Measurements from ENCODE around the gene DLGAP1. TPM values are rescaled to one million over a fixed set of nuclear protein-coding genes. Genes with fewer than 3 reads are reported as not detected.

Gene DLGAP1
- total and polyA plus RNA-seq, 2 donors (not counting 1 experiment from before 2014, with no cell fraction given): 0.07 to 0.61 TPM

GRCh38 chr18:4282954-4283353, 172.2 kb downstream of the DLGAP1 start:
- no peaks in the 10 kb centered on the region for H3K36me3 ChIP-seq (replicated peaks in 1 of 2; ENCODE audit: control extremely low read depth in 1 of 2, control insufficient read depth in 1 of 2, extremely low read depth in 1 of 2, insufficient read depth in 2 of 2, low read length in 1 of 2)
- POLR2A ChIA-PET: no interaction called here
- no peak for ATAC-seq (ENCODE audit: low read depth)
- TF ChIP-seq EZH2 (IDR thresholded peaks at IDR 0.05; ENCODE audit: borderline replicate concordance, insufficient read depth, low read depth, low read length, poor library complexity, severe bottlenecking) (no peak), CTCF (IDR thresholded peaks at IDR 0.05) (no peak)
- H3K4me1 ChIP-seq (ENCODE audit: control insufficient read depth in 2 of 2, insufficient read depth in 2 of 2, low read length in 2 of 2): no peaks in the 10 kb centered on the region
- no peaks in the 10 kb centered on the region for H3K9me3 ChIP-seq (ENCODE audit: control extremely low read depth in 1 of 3, control insufficient read depth in 2 of 3, insufficient read depth in 1 of 3, low read length in 2 of 3)
- no peaks in the 10 kb centered on the region for H3K79me2 ChIP-seq (ENCODE audit: control insufficient read depth, insufficient read depth, low read length)
- CTCF ChIA-PET: no interaction called here
- Mint-ChIP-seq H3K27ac (no peak overlapping the region), H3K4me3 (no peak overlapping the region), H3K4me1 (no peaks in the 10 kb centered on the region), H3K9me3 (ENCODE audit: insufficient read depth) (no peaks in the 10 kb centered on the region), H3K27me3 (no peaks in the 10 kb centered on the region)
- no peak overlapping the region for H3K27ac ChIP-seq (ENCODE audit: low read length in 2 of 2)
- H3K9ac ChIP-seq (ENCODE audit: low read length): no peak overlapping the region
- no peak for DNase-seq
- H4K20me1 ChIP-seq (ENCODE audit: control insufficient read depth, insufficient read depth, low read length, poor library complexity, severe bottlenecking): no peaks in the 10 kb centered on the region
- WGBS (ENCODE audit: insufficient coverage): 40% methylated on average over 1 of the region's 3 CpGs
- no peak overlapping the region for H3K4me3 ChIP-seq (ENCODE audit: control extremely low read depth in 1 of 5, extremely low read depth in 1 of 5, insufficient read depth in 1 of 5, low read depth in 2 of 5, low read length in 4 of 5)
- no peak overlapping the region for H3K4me2 ChIP-seq (replicated peaks; ENCODE audit: low read depth, low read length, poor library complexity, severe bottlenecking)
- H2AFZ ChIP-seq (ENCODE audit: insufficient read depth, low read depth, low read length, poor library complexity, severe bottlenecking): no peak overlapping the region
- intact Hi-C loops (cut with micrococcal nuclease): no loop called here
- no peaks in the 10 kb centered on the region for H3K27me3 ChIP-seq (replicated peaks in 1 of 4; ENCODE audit: control extremely low read depth in 1 of 4, control insufficient read depth in 3 of 4, insufficient read depth in 4 of 4, low read length in 3 of 4)

- no peak overlapping the region for H3K4me3 Mint-ChIP-seq
- Histone ChIP-seq H3K27ac (ENCODE audit: low read length in 2 of 2) (no peak overlapping the region), H3K36me3 (replicated peaks in 1 of 2; ENCODE audit: control extremely low read depth in 1 of 2, control insufficient read depth in 1 of 2, extremely low read depth in 1 of 2, insufficient read depth in 2 of 2, low read length in 1 of 2) (no peaks in the 10 kb centered on the region), H3K9ac (ENCODE audit: low read length) (no peak overlapping the region), H3K4me3 (ENCODE audit: control extremely low read depth in 1 of 5, extremely low read depth in 1 of 5, insufficient read depth in 1 of 5, low read depth in 2 of 5, low read length in 4 of 5) (no peak overlapping the region), H2AFZ (ENCODE audit: insufficient read depth, low read depth, low read length, poor library complexity, severe bottlenecking) (no peak overlapping the region), H3K27me3 (replicated peaks in 1 of 4; ENCODE audit: control extremely low read depth in 1 of 4, control insufficient read depth in 3 of 4, insufficient read depth in 4 of 4, low read length in 3 of 4) (no peaks in the 10 kb centered on the region), H4K20me1 (ENCODE audit: control insufficient read depth, insufficient read depth, low read length, poor library complexity, severe bottlenecking) (no peaks in the 10 kb centered on the region), H3K4me2 (replicated peaks; ENCODE audit: low read depth, low read length, poor library complexity, severe bottlenecking) (no peak overlapping the region), H3K4me1 (ENCODE audit: control insufficient read depth in 2 of 2, insufficient read depth in 2 of 2, low read length in 2 of 2) (no peaks in the 10 kb centered on the region), H3K9me3 (ENCODE audit: control extremely low read depth in 1 of 3, control insufficient read depth in 2 of 3, insufficient read depth in 1 of 3, low read length in 2 of 3) (no peaks in the 10 kb centered on the region), H3K79me2 (ENCODE audit: control insufficient read depth, insufficient read depth, low read length) (no peaks in the 10 kb centered on the region)
- H3K27me3 Mint-ChIP-seq: no peaks in the 10 kb centered on the region
- TF ChIP-seq EZH2 (IDR thresholded peaks at IDR 0.05; ENCODE audit: borderline replicate concordance, insufficient read depth, low read depth, low read length, poor library complexity, severe bottlenecking): no peak
- no peak for TF ChIP-seq CTCF (IDR thresholded peaks at IDR 0.05)
- DNase-seq: no peak
- ATAC-seq (ENCODE audit: low read depth): no peak
- CTCF ChIA-PET: no interaction called here
- no peaks in the 10 kb centered on the region for H3K4me1 Mint-ChIP-seq
- intact Hi-C loops (cut with micrococcal nuclease): no loop called here
- H3K9me3 Mint-ChIP-seq (ENCODE audit: insufficient read depth): no peaks in the 10 kb centered on the region
- POLR2A ChIA-PET: no interaction called here
- WGBS (ENCODE audit: insufficient coverage): 91% methylated on average over 1 of the region's 5 CpGs
- no peak overlapping the region for H3K27ac Mint-ChIP-seq
Observed at GRCh38 chr18:4276953-4277585, 178.0 kb downstream of the DLGAP1 start.
